Left ventricle myocardium superior (tissue), 1 donor: ENCODE data around the gene IPO13. TPM values are rescaled to one million over a fixed set of nuclear protein-coding genes. Genes with fewer than 3 reads are reported as not detected.

Source experiments
- ATAC-seq: fragments of 200-7000 bp; cut with Tn5 transposase; one replicate; pipeline ENCODE4 v1.9.1; 2020; ENCODE audit warnings: mild to moderate bottlenecking, moderate library complexity
- DNase-seq: peaks from one replicate; pipeline ENCODE4 v3.0.0-alpha.2; 2020
- intact Hi-C: fragments of 100-400 bp; cut with micrococcal nuclease; formaldehyde crosslinking; loops from one replicate; pipeline ENCODE4 v1.11.0; 2022
- total RNA-seq: library from RNA; stranded (reverse); fragmentation: NEBNext Ultra II Directional; extraction: Animal tissue kit (Norgen Biotek cat#: 25700); gene quantifications from one replicate; pipeline ENCODE4 v1.2.1, GENCODE V29; 2021
- donor health status: DM: no; HTN: yes; CAD: no; lungs with severe emphysema.

IPO13 gene
- total RNA-seq, 1 donor from 2014 or later = 60.0 TPM

- intact Hi-C loops = no loop called here
- DNase-seq (no peak), ATAC-seq (no peak)
These were observed 35.5 kb downstream of the IPO13 start for GRCh38 chr1:43982241-43982640.

GRCh38 chr1:43982808-43983207, 36.1 kb downstream of the IPO13 start:
- ATAC-seq (no peak), DNase-seq (no peak)
- intact Hi-C loops = no loop called here

GRCh38 chr1:43983253-43983899, 36.6 kb downstream of the IPO13 start:
- ATAC-seq (no peak), DNase-seq (no peak)
- intact Hi-C loops = no loop called here

GRCh38 chr1:43984855-43985254, 38.1 kb downstream of the IPO13 start:
- DNase-seq (no peak), ATAC-seq (no peak)
- intact Hi-C loops = no loop called here

GRCh38 chr1:43985984-43986595, 39.3 kb downstream of the IPO13 start:
- ATAC-seq (no peak), DNase-seq (no peak)
- intact Hi-C loops = no loop called here

GRCh38 chr1:43986712-43987111, 40.0 kb downstream of the IPO13 start:
- ATAC-seq (no peak), DNase-seq (no peak)
- intact Hi-C loops = no loop called here

GRCh38 chr1:43987159-43987902, 40.6 kb downstream of the IPO13 start:
- ATAC-seq (no peak), DNase-seq (no peak)
- intact Hi-C loops = no loop called here

GRCh38 chr1:43990271-43991199, 43.8 kb downstream of the IPO13 start:
- intact Hi-C loops = no loop called here

GRCh38 chr1:43991200-43991475, 44.4 kb downstream of the IPO13 start:
- DNase-seq = no peak
- intact Hi-C loops = no loop called here
- ATAC-seq = no peak

More at GRCh38 chr1:43990271-43991199, 43.8 kb downstream of the IPO13 start:
- DNase-seq = peak; percentile 34
- ATAC-seq = no peak

- intact Hi-C loops = no loop called here
- DNase-seq = peak; percentile 91
- ATAC-seq = peak; percentile 89
These were observed 44.9 kb downstream of the IPO13 start, which contains the start of gene CCDC24 for GRCh38 chr1:43991476-43992231. CCDC24 (plus strand) TSS chr1:43991599; CDS start chr1:43991879, 280 bp downstream.

GRCh38 chr1:43992232-43992995, 45.7 kb downstream of the IPO13 start:
- intact Hi-C loops = no loop called here
- no peak for ATAC-seq
- DNase-seq = no peak

GRCh38 chr1:43993206-43993914, 46.6 kb downstream of the IPO13 start:
- DNase-seq (no peak), ATAC-seq (no peak)
- intact Hi-C loops = no loop called here

- ATAC-seq (no peak), DNase-seq (no peak)
- intact Hi-C loops = no loop called here
These were observed 47.3 kb downstream of the IPO13 start for GRCh38 chr1:43994071-43994470.

- intact Hi-C loops = no loop called here
- DNase-seq (no peak), ATAC-seq (no peak)
These were observed 48.3 kb downstream of the IPO13 start for GRCh38 chr1:43994794-43995790.

GRCh38 chr1:43995984-43996732, 49.4 kb downstream of the IPO13 start:
- intact Hi-C loops = no loop called here
- DNase-seq (no peak), ATAC-seq (no peak)

GRCh38 chr1:43996733-43997115, 50.0 kb downstream of the IPO13 start:
- DNase-seq = no peak
- no peak for ATAC-seq
- intact Hi-C loops = no loop called here
